Panc1 (cell line): ENCODE data around the gene IFNA10.

Experiments
- POLR2AphosphoS5 ChIP-seq: IDR thresholded peaks from 2 replicates; pipeline ENCODE4 v1.6.1; 2012; ENCODE audit warnings: mild to moderate bottlenecking, low read depth, low read length, moderate library complexity
- REST ChIP-seq, 2 experiments: IDR thresholded peaks; 2 replicates each; pipeline ENCODE4 v1.6.1; 2011 to 2012; ENCODE audit warnings: low read depth in 2 of 2, control low read depth in 1 of 2, low read length in 1 of 2, mild to moderate bottlenecking in 1 of 2, moderate library complexity in 1 of 2; ENCODE audit not compliant: insufficient read depth in 1 of 2
- SIN3A ChIP-seq: IDR thresholded peaks from 2 replicates; pipeline ENCODE4 v1.6.1; 2012; ENCODE audit warnings: low read depth, mild to moderate bottlenecking, low read length, moderate library complexity, borderline replicate concordance; ENCODE audit not compliant: insufficient read depth
- TCF7L2 ChIP-seq: IDR thresholded peaks from 2 replicates; pipeline ENCODE4 v1.6.1; 2011; ENCODE audit warnings: mild to moderate bottlenecking, low read depth, low read length, inconsistent platforms
- TF ChIP-seq, protein P1 (sequence below): fragments of 450-650 bp; IDR thresholded peaks from 2 replicates; pipeline ENCODE4 v1.5.1; 2017; ENCODE audit warnings: mild to moderate bottlenecking

- TF ChIP-seq POLR2AphosphoS5 (no peak), SIN3A (no peak), REST (IDR thresholded peaks at IDR 0.05; ENCODE audit: insufficient read depth in 1 of 2, low read depth in 2 of 2, low read length in 1 of 2) (no peak), TCF7L2 (no peak)
- TF ChIP-seq, protein P1, sequence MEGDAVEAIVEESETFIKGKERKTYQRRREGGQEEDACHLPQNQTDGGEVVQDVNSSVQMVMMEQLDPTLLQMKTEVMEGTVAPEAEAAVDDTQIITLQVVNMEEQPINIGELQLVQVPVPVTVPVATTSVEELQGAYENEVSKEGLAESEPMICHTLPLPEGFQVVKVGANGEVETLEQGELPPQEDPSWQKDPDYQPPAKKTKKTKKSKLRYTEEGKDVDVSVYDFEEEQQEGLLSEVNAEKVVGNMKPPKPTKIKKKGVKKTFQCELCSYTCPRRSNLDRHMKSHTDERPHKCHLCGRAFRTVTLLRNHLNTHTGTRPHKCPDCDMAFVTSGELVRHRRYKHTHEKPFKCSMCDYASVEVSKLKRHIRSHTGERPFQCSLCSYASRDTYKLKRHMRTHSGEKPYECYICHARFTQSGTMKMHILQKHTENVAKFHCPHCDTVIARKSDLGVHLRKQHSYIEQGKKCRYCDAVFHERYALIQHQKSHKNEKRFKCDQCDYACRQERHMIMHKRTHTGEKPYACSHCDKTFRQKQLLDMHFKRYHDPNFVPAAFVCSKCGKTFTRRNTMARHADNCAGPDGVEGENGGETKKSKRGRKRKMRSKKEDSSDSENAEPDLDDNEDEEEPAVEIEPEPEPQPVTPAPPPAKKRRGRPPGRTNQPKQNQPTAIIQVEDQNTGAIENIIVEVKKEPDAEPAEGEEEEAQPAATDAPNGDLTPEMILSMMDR = no peak
These were observed 32.3 kb downstream of the IFNA10 start for GRCh38 chr9:21174671-21175070.
